Activated effector memory CD4-positive, alpha-beta T cell treated with Interleukin-2 at 50 U/mL for 16 hours (primary cell): Measurements from ENCODE around the gene CCZ1.
"Not testable (repeated sequence)": the region's sequence is repeated elsewhere in the genome, so short reads cannot be mapped to it uniquely, and the experiment has no call there.

Source experiments
- DNase-seq: peaks from one replicate; pipeline ENCODE4 v3.0.0-alpha.2; 2020

CCZ1 gene

GRCh38 chr7:5898480-5899224 is at the start of gene CCZ1:
Gene CCZ1 (plus strand): TSS chr7:5898733. CDS start chr7:5898800, 67 bp downstream.
- DNase-seq = peak; percentile 49

GRCh38 chr7:5850944-5851343 is 47.6 kb upstream of the CCZ1 start:
- no peak for DNase-seq

GRCh38 chr7:5854738-5855137 is 43.8 kb upstream of the CCZ1 start:
- no peak for DNase-seq

- DNase-seq = not testable (repeated sequence)
Observed at GRCh38 chr7:5857041-5857575, 41.4 kb upstream of the CCZ1 start.

- DNase-seq = peak; percentile 48
Observed at GRCh38 chr7:5858494-5858893, 40.0 kb upstream of the CCZ1 start.

- not testable (repeated sequence) for DNase-seq
Observed at GRCh38 chr7:5861281-5861680, 37.3 kb upstream of the CCZ1 start.

GRCh38 chr7:5862753-5863366 is 35.7 kb upstream of the CCZ1 start:
- DNase-seq = not testable (repeated sequence)

GRCh38 chr7:5865279-5865931 is 33.1 kb upstream of the CCZ1 start:
- DNase-seq = not testable (repeated sequence)

GRCh38 chr7:5867060-5867459 is 31.5 kb upstream of the CCZ1 start:
- no peak for DNase-seq

- not testable (repeated sequence) for DNase-seq
Observed at GRCh38 chr7:5868928-5869341, 29.6 kb upstream of the CCZ1 start.

- no peak for DNase-seq
Observed at GRCh38 chr7:5869691-5870090, 28.8 kb upstream of the CCZ1 start.

GRCh38 chr7:5870311-5870710 is 28.2 kb upstream of the CCZ1 start:
- DNase-seq = no peak

- DNase-seq = no peak
Observed at GRCh38 chr7:5872326-5872725, 26.2 kb upstream of the CCZ1 start.

GRCh38 chr7:5879591-5879990 is 18.9 kb upstream of the CCZ1 start:
- DNase-seq = not testable (repeated sequence)

- DNase-seq = not testable (repeated sequence)
Observed at GRCh38 chr7:5880106-5880505, 18.4 kb upstream of the CCZ1 start.

- not testable (repeated sequence) for DNase-seq
Observed at GRCh38 chr7:5884431-5884830, 14.1 kb upstream of the CCZ1 start.

GRCh38 chr7:5888021-5888420 is 10.5 kb upstream of the CCZ1 start:
- DNase-seq = not testable (repeated sequence)

- DNase-seq = not testable (repeated sequence)
Observed at GRCh38 chr7:5890244-5890643, 8.3 kb upstream of the CCZ1 start.

- DNase-seq = no peak
Observed at GRCh38 chr7:5892498-5892897, 6.0 kb upstream of the CCZ1 start.

- DNase-seq = not testable (repeated sequence)
Observed at GRCh38 chr7:5897369-5897919, 1.1 kb upstream of the CCZ1 start.

GRCh38 chr7:5903002-5903401 is 4.5 kb downstream of the CCZ1 start:
- DNase-seq = not testable (repeated sequence)

- not testable (repeated sequence) for DNase-seq
Observed at GRCh38 chr7:5904726-5905125, 6.2 kb downstream of the CCZ1 start.

GRCh38 chr7:5908835-5909234 is 10.3 kb downstream of the CCZ1 start:
- not testable (repeated sequence) for DNase-seq
